Tibial artery (tissue), 4 donors: Measurements from ENCODE around the gene TUNAR.

Experiments
- DNase-seq, 2 donors: peaks; one replicate each; pipeline ENCODE4 v3.0.0-alpha.2; 2019
- H3K27ac ChIP-seq, 2 donors: fragments of 200-600 bp; sonication (generic) in 1 of 2; 1 replicate in 1 of 2; 2 replicates in 1 of 2; pipeline ENCODE4 v1.5.1; 2018 to 2019; ENCODE audit warnings: mild to moderate bottlenecking in 1 of 2
- H3K27me3 ChIP-seq, 2 donors: fragments of 200-600 bp; sonication (generic) in 1 of 2; one replicate each; pipeline versions ENCODE4 v1.5.1 to v1.6.0; 2016 to 2019
- H3K36me3 ChIP-seq, 3 donors: fragments of 200-600 bp; sonication (generic) in 2 of 3; one replicate each; pipeline ENCODE4 v1.5.1; 2016 to 2019; ENCODE audit warnings: mild to moderate bottlenecking in 2 of 3
- H3K4me1 ChIP-seq, 4 donors: fragments of 200-600 bp; sonication (generic) in 2 of 4; 1 replicate in 3 of 4; 2 replicates in 1 of 4; pipeline ENCODE4 v1.5.1; 2016 to 2019
- H3K4me3 ChIP-seq, 2 donors: fragments of 200-600 bp; sonication (generic) in 1 of 2; 1 replicate in 1 of 2; 2 replicates in 1 of 2; pipeline ENCODE4 v1.5.1; 2018 to 2019; ENCODE audit warnings: mild to moderate bottlenecking in 2 of 2
- H3K9me3 ChIP-seq, 3 donors: fragments of 200-600 bp; sonication (generic) in 1 of 3; one replicate each; pipeline ENCODE4 v1.5.1; 2016 to 2019
- intact Hi-C: fragments of 100-400 bp; cut with DNase I; formaldehyde crosslinking; loops from one replicate; pipeline ENCODE4 v1.15.0; 2023; ENCODE audit warnings: low total_unique reads
- TF ChIP-seq, protein P1 (sequence below), 2 experiments: fragments of 200-600 bp in 1 of 2; fragments of 450-650 bp in 1 of 2; IDR thresholded peaks; one replicate each; pipeline ENCODE4 v1.5.1; 2017 to 2019; ENCODE audit warnings: antibody characterized with exemption in 2 of 2, mild to moderate bottlenecking in 1 of 2, moderate library complexity in 1 of 2

The TUNAR gene

DNA sequence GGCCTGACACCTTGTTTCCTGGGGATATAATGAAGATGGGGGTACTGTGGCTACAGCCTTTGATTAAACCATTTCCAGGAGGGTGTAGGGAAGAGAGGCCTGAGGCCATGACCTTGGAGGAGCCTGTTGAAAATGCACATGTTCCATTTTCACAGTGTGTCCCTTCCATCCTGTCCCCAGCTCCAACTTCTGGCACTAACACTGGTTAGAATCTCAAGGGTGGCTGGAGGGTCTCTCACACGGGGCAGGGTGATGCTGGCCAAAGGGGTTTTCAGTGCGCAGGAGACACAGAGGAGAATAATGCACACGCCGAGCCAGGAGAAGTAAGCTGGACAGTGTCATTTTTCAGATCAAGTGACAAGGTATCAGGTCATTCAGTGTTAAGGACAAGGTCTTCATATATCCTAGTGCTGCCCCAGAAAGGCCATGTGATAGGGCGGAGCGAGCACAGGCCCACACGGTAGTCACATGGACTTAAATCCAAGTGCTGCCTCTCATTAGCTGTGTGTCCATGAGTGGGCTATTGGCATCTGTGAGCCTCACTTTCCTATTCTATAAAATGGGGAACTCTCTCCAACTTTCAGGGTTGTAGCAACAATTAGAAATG is 36.4 kb upstream of the TUNAR start:
- no peak for DNase-seq
- intact Hi-C loops: no loop called here

DNA sequence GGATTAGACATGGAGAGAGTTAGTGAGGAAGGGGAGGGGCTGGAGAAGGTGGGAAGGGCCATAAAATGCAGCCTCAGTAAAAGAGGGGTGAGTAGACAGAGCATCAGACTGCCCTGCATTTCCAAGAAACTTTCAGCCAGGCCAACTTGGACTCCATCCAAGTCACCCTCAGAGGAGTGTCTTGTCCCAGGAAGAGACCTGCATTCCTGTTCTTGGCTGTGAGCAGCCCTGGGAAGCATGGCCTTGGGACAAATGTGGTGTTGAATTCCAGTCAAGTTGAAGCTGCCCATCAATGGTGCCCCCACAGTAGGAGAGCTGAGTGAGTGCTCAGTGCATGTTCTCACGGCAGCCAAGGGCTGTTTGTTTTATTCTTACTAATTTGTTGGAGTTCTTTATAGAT is 35.0 kb upstream of the TUNAR start:
- no peak overlapping the region for H3K27ac ChIP-seq
- H3K9me3 ChIP-seq: peaks cover 0 to 5% (median 0%) of the 10 kb centered on the region in 3 donors
- no peaks in the 10 kb centered on the region for H3K27me3 ChIP-seq
- no peaks in the 10 kb centered on the region for H3K36me3 ChIP-seq
- H3K4me3 ChIP-seq: no peak overlapping the region
- intact Hi-C loops: no loop called here
- no peak for DNase-seq
- H3K4me1 ChIP-seq: no peaks in the 10 kb centered on the region
- TF ChIP-seq, protein P1, sequence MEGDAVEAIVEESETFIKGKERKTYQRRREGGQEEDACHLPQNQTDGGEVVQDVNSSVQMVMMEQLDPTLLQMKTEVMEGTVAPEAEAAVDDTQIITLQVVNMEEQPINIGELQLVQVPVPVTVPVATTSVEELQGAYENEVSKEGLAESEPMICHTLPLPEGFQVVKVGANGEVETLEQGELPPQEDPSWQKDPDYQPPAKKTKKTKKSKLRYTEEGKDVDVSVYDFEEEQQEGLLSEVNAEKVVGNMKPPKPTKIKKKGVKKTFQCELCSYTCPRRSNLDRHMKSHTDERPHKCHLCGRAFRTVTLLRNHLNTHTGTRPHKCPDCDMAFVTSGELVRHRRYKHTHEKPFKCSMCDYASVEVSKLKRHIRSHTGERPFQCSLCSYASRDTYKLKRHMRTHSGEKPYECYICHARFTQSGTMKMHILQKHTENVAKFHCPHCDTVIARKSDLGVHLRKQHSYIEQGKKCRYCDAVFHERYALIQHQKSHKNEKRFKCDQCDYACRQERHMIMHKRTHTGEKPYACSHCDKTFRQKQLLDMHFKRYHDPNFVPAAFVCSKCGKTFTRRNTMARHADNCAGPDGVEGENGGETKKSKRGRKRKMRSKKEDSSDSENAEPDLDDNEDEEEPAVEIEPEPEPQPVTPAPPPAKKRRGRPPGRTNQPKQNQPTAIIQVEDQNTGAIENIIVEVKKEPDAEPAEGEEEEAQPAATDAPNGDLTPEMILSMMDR (IDR thresholded peaks at IDR 0.05): no peak

More for the DNA sequence above, 36.4 kb upstream of the TUNAR start:
- no peaks in the 10 kb centered on the region for H3K9me3 ChIP-seq
- no peaks in the 10 kb centered on the region for H3K27me3 ChIP-seq
- TF ChIP-seq, protein P1 (IDR thresholded peaks at IDR 0.05): no peak
- no peaks in the 10 kb centered on the region for H3K36me3 ChIP-seq
- no peak overlapping the region for H3K4me3 ChIP-seq
- H3K4me1 ChIP-seq: no peaks in the 10 kb centered on the region
- H3K27ac ChIP-seq: no peak overlapping the region

- no peak for DNase-seq
- H3K36me3 ChIP-seq: no peaks in the 10 kb centered on the region
- intact Hi-C loops: no loop called here
- no peak overlapping the region for H3K4me3 ChIP-seq
- H3K4me1 ChIP-seq: no peaks in the 10 kb centered on the region
- H3K9me3 ChIP-seq: peaks cover 0 to 5% (median 0%) of the 10 kb centered on the region in 3 donors
- H3K27ac ChIP-seq: no peak overlapping the region
- H3K27me3 ChIP-seq: no peaks in the 10 kb centered on the region
- TF ChIP-seq, protein P1 (IDR thresholded peaks at IDR 0.05): no peak
Measured at GRCh38 chr14:95849761-95850160, 26.9 kb upstream of the TUNAR start.

DNA sequence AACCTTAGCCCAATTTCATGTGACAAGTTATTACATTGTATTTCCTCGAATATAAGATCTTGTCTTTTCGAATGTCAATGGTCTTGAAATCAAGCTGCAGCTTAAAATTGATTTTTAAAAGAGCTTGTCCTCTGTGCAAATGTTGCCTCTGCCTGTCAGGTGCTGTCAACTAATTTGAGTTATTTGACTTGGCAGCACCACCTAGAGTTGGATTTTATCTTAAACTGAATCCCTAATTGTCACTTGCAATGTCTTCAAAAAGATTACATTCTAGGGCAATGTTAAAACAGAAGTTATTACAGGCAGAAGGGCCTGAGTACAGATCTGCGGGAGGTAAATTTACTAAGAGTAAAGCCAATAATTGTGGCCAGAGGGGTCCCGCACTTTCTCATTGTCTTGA is 26.2 kb upstream of the TUNAR start:
- Histone ChIP-seq H3K27me3 (no peaks in the 10 kb centered on the region), H3K27ac (no peak overlapping the region), H3K36me3 (no peaks in the 10 kb centered on the region), H3K4me3 (no peak overlapping the region), H3K9me3 (peaks cover 0 to 5% (median 0%) of the 10 kb centered on the region in 3 donors), H3K4me1 (no peaks in the 10 kb centered on the region)
- no peak for DNase-seq
- intact Hi-C loops: no loop called here
- TF ChIP-seq, protein P1 (IDR thresholded peaks at IDR 0.05): no peak

DNA sequence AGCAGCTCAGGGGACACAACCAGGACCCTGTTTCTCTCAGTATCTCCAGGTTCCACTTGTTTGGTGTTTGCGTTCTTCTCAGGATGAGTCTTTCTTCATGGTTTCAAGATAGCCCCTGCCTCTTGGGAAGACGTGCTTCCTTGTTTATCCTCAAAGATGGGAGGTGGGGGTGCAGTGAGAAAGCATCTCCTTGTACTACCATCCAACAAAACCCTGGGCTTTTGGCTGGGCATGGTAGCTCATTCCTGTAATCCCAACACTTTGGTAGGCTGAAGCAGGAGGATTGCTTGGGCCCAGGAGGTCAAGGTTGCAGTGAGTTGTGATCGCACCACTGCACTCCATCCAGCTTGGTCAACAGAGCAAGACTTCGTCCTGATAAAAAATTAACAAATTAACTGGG is 21.0 kb upstream of the TUNAR start:
- TF ChIP-seq, protein P1 (IDR thresholded peaks at IDR 0.05): no peak
- no peaks in the 10 kb centered on the region for H3K27me3 ChIP-seq
- no peak for DNase-seq

GRCh38 chr14:95857275-95857674 is 19.4 kb upstream of the TUNAR start:
- no peak for DNase-seq
- Histone ChIP-seq H3K27ac (no peak overlapping the region), H3K27me3 (no peaks in the 10 kb centered on the region), H3K9me3 (no peaks in the 10 kb centered on the region), H3K36me3 (no peaks in the 10 kb centered on the region), H3K4me1 (peaks cover 0 to 14% (median 2%) of the 10 kb centered on the region in 4 donors), H3K4me3 (no peak overlapping the region)
- intact Hi-C loops: no loop called here
- TF ChIP-seq, protein P1 (IDR thresholded peaks at IDR 0.05): no peak

More for the DNA sequence above, 21.0 kb upstream of the TUNAR start:
- Histone ChIP-seq H3K36me3 (no peaks in the 10 kb centered on the region), H3K9me3 (no peaks in the 10 kb centered on the region), H3K27ac (no peak overlapping the region), H3K4me1 (peaks cover 0 to 14% (median 2%) of the 10 kb centered on the region in 4 donors), H3K4me3 (no peak overlapping the region)
- intact Hi-C loops: no loop called here
